Measurements from ENCODE around the gene ABCA7. TPM values are rescaled to one million over a fixed set of nuclear protein-coding genes. Genes with fewer than 3 reads are reported as not detected.

ABCA7 gene
- total and polyA plus RNA-seq, 3 donors from 2014 or later: 7.3 to 14.6 (median 12.1) TPM

DNA sequence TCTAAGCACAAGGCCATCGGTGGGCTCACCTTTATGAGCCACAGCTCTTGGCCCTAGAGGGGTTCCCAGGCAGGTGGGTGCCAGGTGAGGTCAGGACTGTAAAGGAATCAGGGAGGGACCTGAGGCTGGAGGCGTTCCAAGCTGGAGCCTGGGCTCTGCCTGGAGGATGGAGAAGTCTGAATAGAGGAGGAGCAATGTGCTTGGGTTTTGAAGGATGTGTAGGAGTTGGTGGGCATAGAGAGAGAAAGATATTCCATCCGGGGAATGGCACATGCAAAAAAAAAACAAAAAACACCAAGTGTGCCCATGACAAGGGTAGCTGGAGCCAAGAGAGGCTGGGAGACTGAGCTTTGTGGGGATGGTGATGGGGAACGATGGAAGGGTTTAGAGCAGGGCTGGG is 37.3 kb upstream of the ABCA7 start:
- TF ChIP-seq, protein P1, sequence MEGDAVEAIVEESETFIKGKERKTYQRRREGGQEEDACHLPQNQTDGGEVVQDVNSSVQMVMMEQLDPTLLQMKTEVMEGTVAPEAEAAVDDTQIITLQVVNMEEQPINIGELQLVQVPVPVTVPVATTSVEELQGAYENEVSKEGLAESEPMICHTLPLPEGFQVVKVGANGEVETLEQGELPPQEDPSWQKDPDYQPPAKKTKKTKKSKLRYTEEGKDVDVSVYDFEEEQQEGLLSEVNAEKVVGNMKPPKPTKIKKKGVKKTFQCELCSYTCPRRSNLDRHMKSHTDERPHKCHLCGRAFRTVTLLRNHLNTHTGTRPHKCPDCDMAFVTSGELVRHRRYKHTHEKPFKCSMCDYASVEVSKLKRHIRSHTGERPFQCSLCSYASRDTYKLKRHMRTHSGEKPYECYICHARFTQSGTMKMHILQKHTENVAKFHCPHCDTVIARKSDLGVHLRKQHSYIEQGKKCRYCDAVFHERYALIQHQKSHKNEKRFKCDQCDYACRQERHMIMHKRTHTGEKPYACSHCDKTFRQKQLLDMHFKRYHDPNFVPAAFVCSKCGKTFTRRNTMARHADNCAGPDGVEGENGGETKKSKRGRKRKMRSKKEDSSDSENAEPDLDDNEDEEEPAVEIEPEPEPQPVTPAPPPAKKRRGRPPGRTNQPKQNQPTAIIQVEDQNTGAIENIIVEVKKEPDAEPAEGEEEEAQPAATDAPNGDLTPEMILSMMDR (IDR thresholded peaks at IDR 0.05): no peak
- H3K4me3 ChIP-seq: no peak overlapping the region
- no peaks in the 10 kb centered on the region for H3K27me3 ChIP-seq
- 73 to 84% methylated on average over 4 of the region's 4 CpGs for WGBS, 2 donors
- H3K4me1 ChIP-seq: no peaks in the 10 kb centered on the region
- no peaks in the 10 kb centered on the region for H3K36me3 ChIP-seq (ENCODE audit: low read depth, missing control alignments)
- no peaks in the 10 kb centered on the region for H3K9me3 ChIP-seq
- H3K27ac ChIP-seq: no peak overlapping the region
- DNase-seq: no peak
- intact Hi-C loops (cut with DNase I; ENCODE audit: low total_unique reads): no loop called here

DNA sequence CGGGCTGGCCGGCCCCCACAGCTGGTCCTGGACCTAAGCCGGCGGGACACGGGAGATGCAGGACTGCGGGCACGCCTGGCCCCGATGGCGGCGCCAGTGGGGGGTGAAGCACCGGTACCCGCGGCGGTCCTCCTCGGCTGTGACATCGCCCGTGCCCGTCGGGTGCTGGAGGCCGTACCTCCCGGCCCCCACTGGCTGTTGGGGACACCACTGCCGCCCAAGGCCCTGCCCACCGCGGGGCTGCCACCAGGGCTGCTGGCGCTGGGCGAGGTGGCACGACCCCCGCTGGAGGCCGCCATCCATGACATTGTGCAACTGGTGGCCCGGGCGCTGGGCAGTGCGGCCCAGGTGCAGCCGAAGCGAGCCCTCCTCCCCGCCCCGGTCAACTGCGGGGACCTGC is 36.6 kb upstream of the ABCA7 start:
- Histone ChIP-seq H3K4me3 (no peak overlapping the region), H3K9me3 (no peaks in the 10 kb centered on the region), H3K27ac (no peak overlapping the region), H3K4me1 (no peaks in the 10 kb centered on the region), H3K27me3 (no peaks in the 10 kb centered on the region), H3K36me3 (ENCODE audit: low read depth, missing control alignments) (no peaks in the 10 kb centered on the region)
- no peak for TF ChIP-seq POLR2A (IDR thresholded peaks at IDR 0.05)
- TF ChIP-seq, protein P1 (IDR thresholded peaks at IDR 0.05): no peak
- DNase-seq: no peak
- intact Hi-C loops (cut with DNase I; ENCODE audit: low total_unique reads): no loop called here
- 88% methylated on average over 37 of the region's 37 CpGs; no CpG with 5 or more reads in 1 of the 2 donors for WGBS, 2 donors

DNA sequence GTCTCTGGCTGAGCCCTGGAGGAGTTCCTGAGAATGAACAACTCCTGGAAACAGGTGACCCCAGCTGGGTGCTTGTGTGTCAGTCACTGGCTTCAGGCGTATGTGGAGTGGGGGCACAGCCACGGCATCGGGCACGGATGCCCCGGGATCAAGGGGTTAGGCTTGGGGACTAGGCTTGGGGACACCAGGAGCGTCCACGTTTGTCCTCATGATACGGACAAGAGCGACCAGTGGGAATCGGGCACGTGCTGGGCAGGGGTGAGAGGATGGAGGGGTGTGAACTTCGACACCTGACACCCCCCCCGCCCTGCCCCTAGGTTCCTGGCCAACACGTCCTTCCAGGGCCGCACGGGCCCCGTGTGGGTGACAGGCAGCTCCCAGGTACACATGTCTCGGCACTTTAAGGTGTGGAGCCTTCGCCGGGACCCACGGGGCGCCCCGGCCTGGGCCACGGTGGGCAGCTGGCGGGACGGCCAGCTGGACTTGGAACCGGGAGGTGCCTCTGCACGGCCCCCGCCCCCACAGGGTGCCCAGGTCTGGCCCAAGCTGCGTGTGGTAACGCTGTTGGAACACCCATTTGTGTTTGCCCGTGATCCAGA is 35.6 kb upstream of the ABCA7 start:
- Histone ChIP-seq H3K36me3 (ENCODE audit: low read depth, missing control alignments) (no peaks in the 10 kb centered on the region), H3K4me1 (no peaks in the 10 kb centered on the region), H3K27me3 (no peaks in the 10 kb centered on the region), H3K9me3 (no peaks in the 10 kb centered on the region), H3K27ac (no peak overlapping the region), H3K4me3 (no peak overlapping the region)
- no peak for TF ChIP-seq POLR2A (IDR thresholded peaks at IDR 0.05)
- TF ChIP-seq, protein P1 (IDR thresholded peaks at IDR 0.05): no peak
- WGBS, 2 donors: 71 to 90% methylated on average over 2 to 28 of the region's 32 CpGs
- DNase-seq: no peak
- intact Hi-C loops (cut with DNase I; ENCODE audit: low total_unique reads): no loop called here

DNA sequence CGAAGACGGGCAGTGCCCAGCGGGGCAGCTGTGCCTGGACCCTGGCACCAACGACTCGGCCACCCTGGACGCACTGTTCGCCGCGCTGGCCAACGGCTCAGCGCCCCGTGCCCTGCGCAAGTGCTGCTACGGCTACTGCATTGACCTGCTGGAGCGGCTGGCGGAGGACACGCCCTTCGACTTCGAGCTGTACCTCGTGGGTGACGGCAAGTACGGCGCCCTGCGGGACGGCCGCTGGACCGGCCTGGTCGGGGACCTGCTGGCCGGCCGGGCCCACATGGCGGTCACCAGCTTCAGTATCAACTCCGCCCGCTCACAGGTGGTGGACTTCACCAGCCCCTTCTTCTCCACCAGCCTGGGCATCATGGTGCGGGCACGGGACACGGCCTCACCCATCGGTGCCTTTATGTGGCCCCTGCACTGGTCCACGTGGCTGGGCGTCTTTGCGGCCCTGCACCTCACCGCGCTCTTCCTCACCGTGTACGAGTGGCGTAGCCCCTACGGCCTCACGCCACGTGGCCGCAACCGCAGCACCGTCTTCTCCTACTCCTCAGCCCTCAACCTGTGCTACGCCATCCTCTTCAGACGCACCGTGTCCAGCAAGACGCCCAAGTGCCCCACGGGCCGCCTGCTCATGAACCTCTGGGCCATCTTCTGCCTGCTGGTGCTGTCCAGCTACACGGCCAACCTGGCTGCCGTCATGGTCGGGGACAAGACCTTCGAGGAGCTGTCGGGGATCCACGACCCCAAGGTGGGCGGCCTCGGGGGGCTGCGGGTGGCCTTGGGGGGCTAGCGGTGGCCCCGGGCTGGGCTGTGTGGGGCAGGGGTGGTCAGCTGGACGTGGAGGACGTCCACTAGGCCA is 34.9 kb upstream of the ABCA7 start:
- 93 to 94% methylated on average over 50 to 69 of the region's 70 CpGs for WGBS, 2 donors
- no peak overlapping the region for H3K27ac ChIP-seq
- no peaks in the 10 kb centered on the region for H3K27me3 ChIP-seq
- intact Hi-C loops (cut with DNase I; ENCODE audit: low total_unique reads): no loop called here
- TF ChIP-seq, protein P1 (IDR thresholded peaks at IDR 0.05): no peak
- no peak for TF ChIP-seq POLR2A (IDR thresholded peaks at IDR 0.05)
- no peaks in the 10 kb centered on the region for H3K36me3 ChIP-seq (ENCODE audit: low read depth, missing control alignments)
- H3K4me3 ChIP-seq: no peak overlapping the region
- peaks cover 7% of the 10 kb centered on the region for H3K4me1 ChIP-seq
- DNase-seq: no peak
- H3K9me3 ChIP-seq: no peaks in the 10 kb centered on the region

Measured in testis (tissue), 3 donors.